ENCODE results near the gene BLNK.

The BLNK gene

GRCh38 chr10:96244354-96244753 is 27.0 kb downstream of the BLNK start:
- no peaks in the 10 kb centered on the region for H3K36me3 ChIP-seq (replicated peaks)
- H3K27me3 ChIP-seq (replicated peaks) = no peaks in the 10 kb centered on the region
- H3K27ac ChIP-seq = no peak overlapping the region
- no peak for DNase-seq
- in situ Hi-C loops (cut with HindIII; ENCODE audit: low pct_ligation_motif_present, low sequenced_read_pairs) = no loop called here
- no peak overlapping the region for H3K4me3 ChIP-seq (ENCODE audit: low read depth, low read length)
- TF ChIP-seq, protein P1, sequence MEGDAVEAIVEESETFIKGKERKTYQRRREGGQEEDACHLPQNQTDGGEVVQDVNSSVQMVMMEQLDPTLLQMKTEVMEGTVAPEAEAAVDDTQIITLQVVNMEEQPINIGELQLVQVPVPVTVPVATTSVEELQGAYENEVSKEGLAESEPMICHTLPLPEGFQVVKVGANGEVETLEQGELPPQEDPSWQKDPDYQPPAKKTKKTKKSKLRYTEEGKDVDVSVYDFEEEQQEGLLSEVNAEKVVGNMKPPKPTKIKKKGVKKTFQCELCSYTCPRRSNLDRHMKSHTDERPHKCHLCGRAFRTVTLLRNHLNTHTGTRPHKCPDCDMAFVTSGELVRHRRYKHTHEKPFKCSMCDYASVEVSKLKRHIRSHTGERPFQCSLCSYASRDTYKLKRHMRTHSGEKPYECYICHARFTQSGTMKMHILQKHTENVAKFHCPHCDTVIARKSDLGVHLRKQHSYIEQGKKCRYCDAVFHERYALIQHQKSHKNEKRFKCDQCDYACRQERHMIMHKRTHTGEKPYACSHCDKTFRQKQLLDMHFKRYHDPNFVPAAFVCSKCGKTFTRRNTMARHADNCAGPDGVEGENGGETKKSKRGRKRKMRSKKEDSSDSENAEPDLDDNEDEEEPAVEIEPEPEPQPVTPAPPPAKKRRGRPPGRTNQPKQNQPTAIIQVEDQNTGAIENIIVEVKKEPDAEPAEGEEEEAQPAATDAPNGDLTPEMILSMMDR (IDR thresholded peaks at IDR 0.05; ENCODE audit: low read depth, low read length, missing control alignments) = no peak

- H3K27ac ChIP-seq = no peak overlapping the region
- in situ Hi-C loops (cut with HindIII; ENCODE audit: low pct_ligation_motif_present, low sequenced_read_pairs) = no loop called here
- no peaks in the 10 kb centered on the region for H3K36me3 ChIP-seq (replicated peaks)
- TF ChIP-seq, protein P1 (IDR thresholded peaks at IDR 0.05; ENCODE audit: low read depth, low read length, missing control alignments) = no peak
- no peaks in the 10 kb centered on the region for H3K27me3 ChIP-seq (replicated peaks)
- H3K4me3 ChIP-seq (ENCODE audit: low read depth, low read length) = no peak overlapping the region
- DNase-seq = no peak
These were observed 28.1 kb downstream of the BLNK start for GRCh38 chr10:96243296-96243695.

- Histone ChIP-seq H3K36me3 (replicated peaks) (no peaks in the 10 kb centered on the region), H3K4me3 (ENCODE audit: low read depth, low read length) (no peak overlapping the region), H3K27me3 (replicated peaks) (no peaks in the 10 kb centered on the region), H3K27ac (no peak overlapping the region)
- DNase-seq = no peak
- TF ChIP-seq, protein P1 (IDR thresholded peaks at IDR 0.05; ENCODE audit: low read depth, low read length, missing control alignments) = no peak
- in situ Hi-C loops (cut with HindIII; ENCODE audit: low pct_ligation_motif_present, low sequenced_read_pairs) = no loop called here
These were observed 28.5 kb downstream of the BLNK start for GRCh38 chr10:96242822-96243221.

DNA sequence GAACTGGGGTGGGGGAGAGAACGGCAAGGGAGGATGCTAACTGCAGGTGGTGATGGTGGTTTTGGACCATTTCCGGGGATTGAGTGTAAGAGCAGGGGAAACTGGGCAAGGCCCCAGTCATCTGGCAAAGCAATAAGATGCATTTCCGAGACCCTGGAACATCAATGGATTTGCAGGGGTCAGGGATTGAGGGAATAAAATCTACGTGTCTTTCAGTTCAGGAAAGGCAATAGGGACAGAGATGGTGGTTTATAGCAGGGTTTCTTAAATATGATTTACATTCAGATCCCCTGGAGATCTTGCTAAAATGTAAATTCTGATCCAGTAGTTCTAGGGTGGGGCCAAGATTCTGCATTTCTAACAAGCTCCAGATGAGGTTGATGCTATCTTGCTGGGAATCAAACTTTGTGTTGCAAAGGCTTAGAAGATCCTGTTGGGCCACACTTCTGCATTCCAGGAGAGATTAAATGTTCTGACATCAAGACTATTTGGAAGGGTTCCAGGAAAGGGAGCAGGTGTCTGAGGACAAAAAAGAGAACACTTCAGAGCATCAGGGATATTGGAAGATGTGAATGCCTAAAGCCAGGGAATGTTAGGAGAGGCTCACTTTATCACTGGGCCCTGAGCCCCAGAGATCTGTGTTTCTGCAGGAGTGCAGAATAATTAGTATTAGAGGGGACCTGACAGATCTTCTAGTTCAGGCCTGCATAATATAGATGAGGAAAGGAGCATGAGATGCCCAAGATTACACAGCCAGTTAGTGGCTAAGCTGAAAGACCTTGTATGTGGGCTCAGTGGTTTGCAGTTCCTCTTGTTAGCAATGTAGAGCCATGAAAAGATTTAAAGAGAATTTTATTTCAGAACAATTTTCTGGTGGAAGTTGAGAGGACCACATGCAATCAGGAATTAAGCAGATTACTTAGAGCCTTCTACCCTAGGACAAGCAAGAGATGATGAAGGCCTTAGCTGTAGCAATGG is 32.4 kb downstream of the BLNK start:
- Histone ChIP-seq H3K4me3 (ENCODE audit: low read depth, low read length) (no peak overlapping the region), H3K27me3 (replicated peaks) (no peaks in the 10 kb centered on the region), H3K36me3 (replicated peaks) (no peaks in the 10 kb centered on the region), H3K27ac (no peak overlapping the region)
- no peak for DNase-seq
- in situ Hi-C loops (cut with HindIII; ENCODE audit: low pct_ligation_motif_present, low sequenced_read_pairs) = no loop called here
- TF ChIP-seq, protein P1 (IDR thresholded peaks at IDR 0.05; ENCODE audit: low read depth, low read length, missing control alignments) = no peak

DNA sequence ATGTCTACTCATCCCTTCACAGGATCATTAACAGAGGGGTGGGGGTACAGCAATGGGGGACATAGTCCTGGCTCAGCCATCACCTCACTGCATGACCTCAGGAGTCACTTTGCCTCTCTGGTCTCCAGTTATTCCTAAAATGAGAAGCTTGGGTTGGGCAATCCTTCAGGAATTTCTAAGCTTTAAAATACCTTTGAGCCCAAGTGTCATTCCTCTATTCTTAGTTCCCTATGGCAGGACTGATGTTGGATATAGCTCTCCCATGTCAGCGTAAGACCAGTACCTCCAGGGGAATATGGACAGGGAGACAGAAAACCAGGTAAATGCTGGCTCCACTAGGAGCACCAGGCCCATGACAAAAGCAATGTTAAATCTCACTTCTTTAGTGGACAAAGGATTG is 34.5 kb downstream of the BLNK start:
- no peak overlapping the region for H3K27ac ChIP-seq
- H3K36me3 ChIP-seq (replicated peaks) = no peaks in the 10 kb centered on the region
- in situ Hi-C loops (cut with HindIII; ENCODE audit: low pct_ligation_motif_present, low sequenced_read_pairs) = no loop called here
- no peak overlapping the region for H3K4me3 ChIP-seq (ENCODE audit: low read depth, low read length)
- no peak for DNase-seq
- no peaks in the 10 kb centered on the region for H3K27me3 ChIP-seq (replicated peaks)
- TF ChIP-seq, protein P1 (IDR thresholded peaks at IDR 0.05; ENCODE audit: low read depth, low read length, missing control alignments) = no peak

All from brain microvascular endothelial cell (primary cell).